Measurements from ENCODE around the gene CBX3. TPM values are rescaled to one million over a fixed set of nuclear protein-coding genes. Genes with fewer than 3 reads are reported as not detected.
A peak's percentile ranks its signal among the peaks of the same experiment; 100 is the strongest.

CBX3 gene
- total and polyA plus RNA-seq, 2 of the 13 experiments (the other 11 are each of a cell fraction or from before 2014, with no cell fraction given), result 53.9 to 249 TPM

DNA sequence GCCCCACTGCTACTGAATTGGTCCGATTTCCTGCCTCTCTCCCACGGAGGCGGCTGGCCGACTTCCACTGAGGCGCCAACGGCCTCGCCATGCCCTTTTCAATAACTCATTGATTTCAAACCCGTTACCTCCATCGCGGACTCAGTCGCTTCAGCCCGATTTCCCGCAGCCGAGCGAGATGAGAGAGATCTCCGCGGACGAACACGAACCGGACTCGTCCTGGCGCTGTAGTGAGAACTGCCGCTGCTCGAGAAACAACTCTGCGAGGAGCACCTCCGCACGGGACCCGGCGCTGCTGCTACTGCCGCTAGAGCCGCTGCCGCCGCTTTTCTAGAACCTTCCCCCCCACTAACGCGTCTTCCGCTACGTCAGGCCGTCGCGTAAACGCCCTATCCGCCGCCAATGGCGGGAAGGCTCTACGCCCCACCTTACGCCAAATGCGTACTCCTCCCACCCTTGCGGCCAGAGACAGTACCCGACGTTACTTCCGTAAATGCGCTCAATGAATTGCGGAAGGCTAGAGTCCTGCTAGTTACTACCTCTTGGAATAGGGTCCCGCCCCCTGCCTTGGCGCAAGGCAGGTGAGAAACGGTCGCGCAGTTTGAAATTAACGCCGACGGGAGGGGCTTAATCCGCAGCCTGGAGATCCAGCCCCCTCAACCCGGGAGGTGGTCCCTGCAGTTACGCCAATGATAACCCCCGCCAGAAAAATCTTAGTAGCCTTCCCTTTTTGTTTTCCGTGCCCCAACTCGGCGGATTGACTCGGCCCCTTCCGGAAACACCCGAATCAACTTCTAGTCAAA is 900 bp upstream of the CBX3 start, which contains the start of gene HNRNPA2B1 (continued):
- TF ChIP-seq, protein P1, sequence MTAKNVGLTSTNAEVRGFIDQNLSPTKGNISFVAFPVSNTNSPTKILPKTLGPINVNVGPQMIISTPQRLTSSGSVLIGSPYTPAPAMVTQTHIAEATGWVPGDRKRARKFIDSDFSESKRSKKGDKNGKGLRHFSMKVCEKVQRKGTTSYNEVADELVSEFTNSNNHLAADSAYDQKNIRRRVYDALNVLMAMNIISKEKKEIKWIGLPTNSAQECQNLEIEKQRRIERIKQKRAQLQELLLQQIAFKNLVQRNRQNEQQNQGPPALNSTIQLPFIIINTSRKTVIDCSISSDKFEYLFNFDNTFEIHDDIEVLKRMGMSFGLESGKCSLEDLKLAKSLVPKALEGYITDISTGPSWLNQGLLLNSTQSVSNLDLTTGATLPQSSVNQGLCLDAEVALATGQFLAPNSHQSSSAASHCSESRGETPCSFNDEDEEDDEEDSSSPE (CRISPR knock-in tag; IDR thresholded peaks at IDR 0.05), result peak; percentile 94
- TF ChIP-seq, protein P2, sequence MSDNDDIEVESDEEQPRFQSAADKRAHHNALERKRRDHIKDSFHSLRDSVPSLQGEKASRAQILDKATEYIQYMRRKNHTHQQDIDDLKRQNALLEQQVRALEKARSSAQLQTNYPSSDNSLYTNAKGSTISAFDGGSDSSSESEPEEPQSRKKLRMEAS (IDR thresholded peaks at IDR 0.05), result peak; percentile 20; the same call in 1 of the 2 replicates
- TF ChIP-seq ZNF792 (CRISPR knock-in tag; IDR thresholded peaks at IDR 0.05) (peak; percentile 71; the same call in 1 of the 2 replicates), ZBTB20 (CRISPR knock-in tag; IDR thresholded peaks at IDR 0.05; ENCODE audit: borderline replicate concordance, low read depth) (peak; percentile 19; the same call in 1 of the 2 replicates), ZZZ3 (CRISPR knock-in tag; IDR thresholded peaks at IDR 0.05; ENCODE audit: borderline replicate concordance) (no peak), REPIN1 (CRISPR knock-in tag; IDR thresholded peaks at IDR 0.05; ENCODE audit: borderline replicate concordance, low read depth) (peak; percentile 89), SAFB2 (CRISPR knock-in tag; IDR thresholded peaks at IDR 0.05; ENCODE audit: borderline replicate concordance, low read depth) (no peak; the same call in 1 of the 2 replicates), RARA (CRISPR knock-in tag; IDR thresholded peaks at IDR 0.05) (peak; percentile 9; the same call in 1 of the 2 replicates), ZNF33B (CRISPR knock-in tag; IDR thresholded peaks at IDR 0.05) (no peak), MIER3 (CRISPR knock-in tag; IDR thresholded peaks at IDR 0.05; ENCODE audit: borderline replicate concordance) (peak; percentile 52; the same call in 1 of the 2 replicates), ZNF850 (CRISPR knock-in tag; conservative IDR thresholded peaks at IDR 0.05) (no peak), ZNF841 (CRISPR knock-in tag; IDR thresholded peaks at IDR 0.05; ENCODE audit: borderline replicate concordance) (no peak), ZNF552 (CRISPR knock-in tag; IDR thresholded peaks at IDR 0.05; ENCODE audit: borderline replicate concordance) (no peak), ZNF501 (CRISPR knock-in tag; IDR thresholded peaks at IDR 0.05) (no peak), ZNF101 (CRISPR knock-in tag; IDR thresholded peaks at IDR 0.05; ENCODE audit: borderline replicate concordance, low read depth) (no peak)
- TF ChIP-seq, protein P3, sequence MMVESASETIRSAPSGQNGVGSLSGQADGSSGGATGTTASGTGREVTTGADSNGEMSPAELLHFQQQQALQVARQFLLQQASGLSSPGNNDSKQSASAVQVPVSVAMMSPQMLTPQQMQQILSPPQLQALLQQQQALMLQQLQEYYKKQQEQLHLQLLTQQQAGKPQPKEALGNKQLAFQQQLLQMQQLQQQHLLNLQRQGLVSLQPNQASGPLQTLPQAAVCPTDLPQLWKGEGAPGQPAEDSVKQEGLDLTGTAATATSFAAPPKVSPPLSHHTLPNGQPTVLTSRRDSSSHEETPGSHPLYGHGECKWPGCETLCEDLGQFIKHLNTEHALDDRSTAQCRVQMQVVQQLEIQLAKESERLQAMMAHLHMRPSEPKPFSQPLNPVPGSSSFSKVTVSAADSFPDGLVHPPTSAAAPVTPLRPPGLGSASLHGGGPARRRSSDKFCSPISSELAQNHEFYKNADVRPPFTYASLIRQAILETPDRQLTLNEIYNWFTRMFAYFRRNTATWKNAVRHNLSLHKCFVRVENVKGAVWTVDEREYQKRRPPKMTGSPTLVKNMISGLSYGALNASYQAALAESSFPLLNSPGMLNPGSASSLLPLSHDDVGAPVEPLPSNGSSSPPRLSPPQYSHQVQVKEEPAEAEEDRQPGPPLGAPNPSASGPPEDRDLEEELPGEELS (CRISPR knock-in tag; IDR thresholded peaks at IDR 0.05), result peak; percentile 56
- TF ChIP-seq, protein P4, sequence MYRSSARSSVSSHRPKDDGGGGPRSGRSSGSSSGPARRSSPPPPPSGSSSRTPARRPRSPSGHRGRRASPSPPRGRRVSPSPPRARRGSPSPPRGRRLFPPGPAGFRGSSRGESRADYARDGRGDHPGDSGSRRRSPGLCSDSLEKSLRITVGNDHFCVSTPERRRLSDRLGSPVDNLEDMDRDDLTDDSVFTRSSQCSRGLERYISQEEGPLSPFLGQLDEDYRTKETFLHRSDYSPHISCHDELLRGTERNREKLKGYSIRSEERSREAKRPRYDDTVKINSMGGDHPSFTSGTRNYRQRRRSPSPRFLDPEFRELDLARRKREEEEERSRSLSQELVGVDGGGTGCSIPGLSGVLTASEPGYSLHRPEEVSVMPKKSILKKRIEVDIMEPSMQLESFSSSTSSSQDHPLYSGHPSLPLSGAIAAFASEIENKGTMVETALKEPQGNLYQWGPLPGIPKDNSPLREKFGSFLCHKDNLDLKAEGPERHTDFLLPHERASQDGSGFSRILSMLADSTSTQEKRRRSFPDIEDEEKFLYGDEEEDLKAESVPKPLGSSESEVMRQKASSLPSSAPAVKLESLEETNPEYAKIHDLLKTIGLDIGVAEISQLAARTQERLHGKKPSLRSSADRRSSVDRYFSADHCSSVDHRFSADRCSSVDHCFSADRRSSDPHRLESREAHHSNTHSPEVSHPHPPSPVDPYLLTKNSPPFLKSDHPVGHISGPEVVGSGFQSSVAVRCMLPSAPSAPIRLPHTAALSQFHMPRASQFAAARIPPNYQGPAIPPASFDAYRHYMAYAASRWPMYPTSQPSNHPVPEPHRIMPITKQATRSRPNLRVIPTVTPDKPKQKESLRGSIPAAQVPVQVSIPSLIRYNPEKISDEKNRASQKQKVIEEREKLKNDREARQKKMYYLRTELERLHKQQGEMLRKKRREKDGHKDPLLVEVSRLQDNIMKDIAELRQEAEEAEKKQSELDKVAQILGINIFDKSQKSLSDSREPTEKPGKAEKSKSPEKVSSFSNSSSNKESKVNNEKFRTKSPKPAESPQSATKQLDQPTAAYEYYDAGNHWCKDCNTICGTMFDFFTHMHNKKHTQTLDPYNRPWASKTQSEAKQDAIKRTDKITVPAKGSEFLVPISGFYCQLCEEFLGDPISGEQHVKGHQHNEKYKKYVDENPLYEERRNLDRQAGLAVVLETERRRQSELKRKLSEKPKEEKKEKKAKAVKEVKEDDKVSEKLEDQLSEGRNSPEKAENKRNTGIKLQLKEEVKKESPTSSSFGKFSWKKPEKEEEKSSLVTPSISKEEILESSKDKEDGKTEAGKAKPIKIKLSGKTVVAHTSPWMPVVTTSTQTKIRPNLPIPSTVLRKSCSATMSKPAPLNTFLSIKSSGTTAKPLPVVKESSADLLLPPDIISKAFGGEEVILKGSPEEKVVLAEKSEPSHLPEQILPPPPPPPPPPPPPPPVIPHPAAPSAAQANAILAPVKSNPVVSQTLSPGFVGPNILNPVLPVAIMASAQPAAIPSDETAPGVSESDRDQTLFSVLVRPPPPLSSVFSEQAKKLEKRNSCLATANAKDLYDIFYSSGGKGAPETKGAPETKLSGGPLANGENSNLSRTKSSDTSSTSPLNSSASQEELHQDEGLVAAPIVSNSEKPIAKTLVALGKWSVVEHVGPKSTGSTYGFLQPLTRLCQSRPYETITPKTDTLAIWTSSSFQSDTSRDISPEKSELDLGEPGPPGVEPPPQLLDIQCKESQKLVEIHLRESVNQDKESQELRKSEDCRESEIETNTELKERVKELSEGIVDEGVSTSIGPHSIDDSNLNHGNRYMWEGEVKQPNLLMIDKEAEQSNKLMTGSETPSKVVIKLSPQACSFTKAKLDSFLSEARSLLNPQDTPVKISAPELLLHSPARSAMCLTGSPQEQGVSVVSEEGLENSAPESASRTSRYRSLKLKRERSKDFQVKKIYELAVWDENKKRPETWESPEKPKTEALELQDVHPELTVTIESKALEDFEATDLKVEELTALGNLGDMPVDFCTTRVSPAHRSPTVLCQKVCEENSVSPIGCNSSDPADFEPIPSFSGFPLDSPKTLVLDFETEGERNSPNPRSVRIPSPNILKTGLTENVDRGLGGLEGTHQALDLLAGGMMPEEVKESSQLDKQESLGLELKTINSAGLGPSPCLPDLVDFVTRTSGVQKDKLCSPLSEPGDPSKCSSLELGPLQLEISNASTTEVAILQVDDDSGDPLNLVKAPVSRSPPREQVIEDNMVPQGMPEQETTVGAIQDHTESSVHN (CRISPR knock-in tag; IDR thresholded peaks at IDR 0.05), result peak; percentile 69; the same call in 1 of the 2 replicates

Measured in HepG2 (cell line).